GM12878 (cell line): Measurements from ENCODE around the gene PRG2. TPM values are rescaled to one million over a fixed set of nuclear protein-coding genes. Genes with fewer than 3 reads are reported as not detected.

Source experiments
- BCL3 ChIP-seq: IDR thresholded peaks from 2 replicates; pipeline ENCODE4 v1.6.1; 2011; ENCODE audit warnings: borderline replicate concordance, low read depth, mild to moderate bottlenecking, moderate library complexity, low read length; ENCODE audit not compliant: insufficient read depth, poor library complexity, severe bottlenecking
- CHD1 ChIP-seq: IDR thresholded peaks from 2 replicates; pipeline ENCODE4 v1.6.1; 2012; ENCODE audit warnings: low read depth, low read length, improper control_type of control experiment
- CHD2 ChIP-seq: IDR thresholded peaks from 2 replicates; pipeline ENCODE4 v1.6.1; 2011; ENCODE audit warnings: low read depth, low read length, improper control_type of control experiment, borderline replicate concordance
- DPF2 ChIP-seq: fragments of 450-650 bp; IDR thresholded peaks from 2 replicates; pipeline ENCODE4 v1.6.1; 2017; ENCODE audit warnings: mild to moderate bottlenecking
- IKZF2 ChIP-seq, 2 experiments: fragments of 450-650 bp; IDR thresholded peaks; 2 replicates each; pipeline ENCODE4 v1.6.1; 2017; ENCODE audit warnings: mild to moderate bottlenecking in 2 of 2, moderate library complexity in 2 of 2
- IRF4 ChIP-seq: IDR thresholded peaks from 2 replicates; pipeline ENCODE4 v1.6.1; 2011; ENCODE audit warnings: low read depth, low read length
- JUNB ChIP-seq: IDR thresholded peaks from 2 replicates; pipeline ENCODE4 v1.6.1; 2016; ENCODE audit warnings: antibody characterized with exemption, mild to moderate bottlenecking
- MXI1 ChIP-seq: fragments of 150-350 bp; IDR thresholded peaks from 2 replicates; pipeline ENCODE4 v1.6.1; 2011; ENCODE audit warnings: low read depth, mild to moderate bottlenecking, inconsistent platforms, low read length, improper control_type of control experiment
- NR2F1 ChIP-seq: fragments of 450-650 bp; conservative IDR thresholded peaks from 2 replicates; pipeline ENCODE4 v1.6.1; 2017; ENCODE audit warnings: mild to moderate bottlenecking
- RELB ChIP-seq: fragments of 450-650 bp; IDR thresholded peaks from 2 replicates; pipeline ENCODE4 v1.6.1; 2017; ENCODE audit warnings: low read depth, mild to moderate bottlenecking, moderate library complexity
- SPI1 ChIP-seq: IDR thresholded peaks from 2 replicates; pipeline ENCODE4 v1.6.1; 2011; ENCODE audit warnings: low read depth, mild to moderate bottlenecking, low read length, moderate library complexity, borderline replicate concordance; ENCODE audit not compliant: insufficient read depth
- SUZ12 ChIP-seq: fragments of 200-600 bp; sonication (generic); IDR thresholded peaks from one replicate; pipeline ENCODE4 v1.6.1; 2018; ENCODE audit warnings: antibody characterized with exemption, mild to moderate bottlenecking; ENCODE audit not compliant: unreplicated experiment
- TBL1XR1 ChIP-seq: IDR thresholded peaks from 2 replicates; pipeline ENCODE4 v1.6.1; 2012; ENCODE audit warnings: low read depth, low read length, improper control_type of control experiment
- TCF3 ChIP-seq: IDR thresholded peaks from 2 replicates; pipeline ENCODE4 v1.6.1; 2012; ENCODE audit warnings: low read depth, mild to moderate bottlenecking, low read length, borderline replicate concordance; ENCODE audit not compliant: insufficient read depth
- USF2 ChIP-seq: IDR thresholded peaks from 2 replicates; pipeline ENCODE4 v1.6.1; 2011; ENCODE audit warnings: low read depth, low read length, improper control_type of control experiment, borderline replicate concordance
- YY1 ChIP-seq: IDR thresholded peaks from 2 replicates; pipeline ENCODE4 v1.6.1; 2011; ENCODE audit warnings: low read depth, mild to moderate bottlenecking, low read length
- ZBTB4 ChIP-seq: fragments of 450-650 bp; formaldehyde crosslinking; IDR thresholded peaks from 2 replicates; pipeline ENCODE4 v1.4.0; 2022; ENCODE audit warnings: mild to moderate bottlenecking, moderate library complexity
- ZNF217 ChIP-seq: fragments of 450-650 bp; IDR thresholded peaks from 2 replicates; pipeline ENCODE4 v1.6.1; 2017; ENCODE audit warnings: antibody characterized with exemption, mild to moderate bottlenecking
- ZNF24 ChIP-seq: fragments of 450-650 bp; IDR thresholded peaks from 2 replicates; pipeline ENCODE4 v1.6.1; 2017; ENCODE audit warnings: antibody characterized with exemption, mild to moderate bottlenecking
- polyA plus RNA-seq, 11 experiments: library from polyadenylated mRNA; depleted of rRNA in 4 of 11; unstranded in 6 of 11; stranded (reverse) in 5 of 11; fragments of >200 nt; fragmentation: Nextera tagmentation in 4 of 11; fragmentation: Illumina TruSeq in 1 of 11; extraction: Ambion mirVana in 4 of 11; extraction: Trizol in 1 of 11; gene quantifications; 1 replicate in 1 of 11; 2 replicates in 10 of 11; pipeline versions ENCODE4 v1.2.1 to v1.2.3, GENCODE V29; 2011 to 2016; ENCODE audit warnings: inconsistent platforms in 2 of 11, missing spikeins in 2 of 11, low read depth in 1 of 11
- total RNA-seq, 4 experiments: library from RNA; depleted of rRNA in 3 of 4; stranded (reverse); fragments of >200 nt in 3 of 4; fragmentation: Illumina TruSeq in 1 of 4; extraction: Trizol in 1 of 4; gene quantifications; 2 replicates each; pipeline versions ENCODE4 v1.2.1 to v1.2.3, GENCODE V29; 2013 to 2021

Gene PRG2
- total and polyA plus RNA-seq, 10 of the 15 experiments (the other 5 are each of a cell fraction or from before 2014, with no cell fraction given): 0.10 to 1.7 (median 0.56) TPM; not detected in 2

- peak; percentile 70 for TF ChIP-seq DPF2
- peak; percentile 5; the same call in 1 of the 2 replicates for TF ChIP-seq SPI1
- TF ChIP-seq USF2: no peak
- peak; percentile 91 to 93 for TF ChIP-seq IKZF2 (IDR thresholded peaks at IDR 0.05)
- TF ChIP-seq CHD2: peak; percentile 70; the same call in 1 of the 2 replicates
- 0 out of 2 replicates have a peak, but pooled peaks have one; percentile 8 for TF ChIP-seq YY1
- no peak for TF ChIP-seq TCF3
- TF ChIP-seq NR2F1: peak; percentile 26; the same call in 1 of the 2 replicates
- TF ChIP-seq ZNF217: no peak
- TF ChIP-seq ZNF24: peak; percentile 71
- TF ChIP-seq MXI1: peak; percentile 62
- TF ChIP-seq CHD1: no peak
- TF ChIP-seq RELB: peak; percentile 81
- TF ChIP-seq BCL3: peak; percentile 59
- no peak for TF ChIP-seq TBL1XR1
- TF ChIP-seq IRF4: 0 out of 2 replicates have a peak, but pooled peaks have one; percentile 55
- TF ChIP-seq ZBTB4 (CRISPR knock-in tag): no peak
- TF ChIP-seq SUZ12: no peak
- peak; percentile 76 for TF ChIP-seq JUNB
Measured at GRCh38 chr11:57406337-57406904, 16.0 kb upstream of the PRG2 start (continued).
